Lower lobe of right lung (tissue), 2 donors: ENCODE results near the gene STXBP5L. TPM values are rescaled to one million over a fixed set of nuclear protein-coding genes. Genes with fewer than 3 reads are reported as not detected.

Source experiments
- ATAC-seq, 2 donors: fragments of 200-7000 bp; cut with Tn5 transposase; one replicate each; pipeline ENCODE4 v1.9.1; 2020 to 2022; ENCODE audit warnings: mild to moderate bottlenecking in 2 of 2, moderate library complexity in 2 of 2
- DNase-seq: peaks from one replicate; pipeline ENCODE4 v3.0.0-alpha.2; 2020
- H3K27ac ChIP-seq: fragments of 200-600 bp; one replicate; pipeline ENCODE4 v1.8.0; 2022
- H3K27me3 ChIP-seq: fragments of 200-600 bp; one replicate; pipeline ENCODE4 v1.8.0; 2022; ENCODE audit warnings: low read depth
- H3K36me3 ChIP-seq: fragments of 200-600 bp; one replicate; pipeline ENCODE4 v1.8.0; 2022; ENCODE audit warnings: mild to moderate bottlenecking
- H3K4me1 ChIP-seq: fragments of 200-600 bp; one replicate; pipeline ENCODE4 v1.8.0; 2022
- H3K4me3 ChIP-seq: fragments of 200-600 bp; one replicate; pipeline ENCODE4 v1.8.0; 2022; ENCODE audit warnings: mild to moderate bottlenecking
- H3K9me3 ChIP-seq: fragments of 200-600 bp; one replicate; pipeline ENCODE4 v1.8.0; 2022
- intact Hi-C: fragments of 100-400 bp; cut with DNase I; formaldehyde crosslinking; loops from one replicate; pipeline ENCODE4 v1.11.0; 2022
- total RNA-seq: library from RNA; stranded (reverse); fragmentation: NEBNext Ultra II Directional; extraction: Animal tissue kit (Norgen Biotek cat#: 25700); gene quantifications from one replicate; pipeline ENCODE4 v1.2.1, GENCODE V29; 2021
- TF ChIP-seq, protein P1 (sequence below): fragments of 200-600 bp; IDR thresholded peaks from one replicate; pipeline ENCODE4 v1.8.0; 2022; ENCODE audit warnings: antibody characterized with exemption, mild to moderate bottlenecking
- donor health status: DM: no; HTN: yes; CAD: no; lungs with severe emphysema.

The STXBP5L gene
- total RNA-seq, 1 donor from 2014 or later, result not detected

DNA sequence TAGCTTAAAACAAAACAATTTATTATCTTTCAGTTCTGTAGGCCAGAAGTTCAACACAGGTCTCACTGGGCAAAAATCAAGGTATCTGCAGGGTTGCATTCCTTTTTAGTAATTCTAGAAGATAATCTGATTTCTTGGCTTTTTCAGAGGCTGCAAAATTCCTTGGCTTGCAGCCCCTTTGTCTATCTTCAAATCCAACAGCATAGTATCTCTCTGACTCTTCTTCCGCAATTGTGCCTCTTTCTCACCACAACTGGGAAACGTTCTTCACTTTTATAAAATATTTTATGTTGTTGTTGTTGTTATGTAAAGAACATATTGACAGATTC lies 218.7 kb downstream of the STXBP5L start:
- H3K4me3 ChIP-seq, result no peak overlapping the region
- intact Hi-C loops, result no loop called here
- no peaks in the 10 kb centered on the region for H3K4me1 ChIP-seq
- H3K27ac ChIP-seq, result no peak overlapping the region
- TF ChIP-seq, protein P1, sequence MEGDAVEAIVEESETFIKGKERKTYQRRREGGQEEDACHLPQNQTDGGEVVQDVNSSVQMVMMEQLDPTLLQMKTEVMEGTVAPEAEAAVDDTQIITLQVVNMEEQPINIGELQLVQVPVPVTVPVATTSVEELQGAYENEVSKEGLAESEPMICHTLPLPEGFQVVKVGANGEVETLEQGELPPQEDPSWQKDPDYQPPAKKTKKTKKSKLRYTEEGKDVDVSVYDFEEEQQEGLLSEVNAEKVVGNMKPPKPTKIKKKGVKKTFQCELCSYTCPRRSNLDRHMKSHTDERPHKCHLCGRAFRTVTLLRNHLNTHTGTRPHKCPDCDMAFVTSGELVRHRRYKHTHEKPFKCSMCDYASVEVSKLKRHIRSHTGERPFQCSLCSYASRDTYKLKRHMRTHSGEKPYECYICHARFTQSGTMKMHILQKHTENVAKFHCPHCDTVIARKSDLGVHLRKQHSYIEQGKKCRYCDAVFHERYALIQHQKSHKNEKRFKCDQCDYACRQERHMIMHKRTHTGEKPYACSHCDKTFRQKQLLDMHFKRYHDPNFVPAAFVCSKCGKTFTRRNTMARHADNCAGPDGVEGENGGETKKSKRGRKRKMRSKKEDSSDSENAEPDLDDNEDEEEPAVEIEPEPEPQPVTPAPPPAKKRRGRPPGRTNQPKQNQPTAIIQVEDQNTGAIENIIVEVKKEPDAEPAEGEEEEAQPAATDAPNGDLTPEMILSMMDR, result no peak
- H3K9me3 ChIP-seq, result peaks cover under 1% of the 10 kb centered on the region
- ATAC-seq, result no peak
- H3K36me3 ChIP-seq, result no peaks in the 10 kb centered on the region
- DNase-seq, result no peak
- H3K27me3 ChIP-seq, result no peaks in the 10 kb centered on the region

DNA sequence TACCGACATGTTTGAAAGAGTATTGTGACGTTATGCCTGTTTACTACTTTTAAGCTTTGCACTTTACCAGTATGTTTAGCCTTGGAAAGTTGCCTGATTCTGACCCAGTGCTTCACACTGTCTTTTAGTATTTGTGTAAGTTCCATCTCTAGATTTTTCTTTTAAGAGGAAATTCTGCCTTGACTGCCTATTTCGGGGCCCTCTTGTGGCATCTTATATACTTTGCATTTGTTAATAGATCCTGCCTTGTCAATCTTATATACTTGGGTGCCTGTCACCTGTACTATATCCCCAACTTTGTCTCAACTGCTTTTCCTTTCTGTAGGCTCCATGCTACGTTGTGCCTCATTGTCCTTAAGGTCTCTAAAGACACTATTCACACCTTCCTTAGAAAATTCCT lies 244.6 kb downstream of the STXBP5L start:
- Histone ChIP-seq H3K27me3 (no peaks in the 10 kb centered on the region), H3K36me3 (no peaks in the 10 kb centered on the region), H3K9me3 (peaks cover 3% of the 10 kb centered on the region), H3K4me1 (no peaks in the 10 kb centered on the region), H3K4me3 (no peak overlapping the region), H3K27ac (no peak overlapping the region)
- intact Hi-C loops, result no loop called here
- DNase-seq (no peak), ATAC-seq (no peak)
- TF ChIP-seq, protein P1, result no peak

DNA sequence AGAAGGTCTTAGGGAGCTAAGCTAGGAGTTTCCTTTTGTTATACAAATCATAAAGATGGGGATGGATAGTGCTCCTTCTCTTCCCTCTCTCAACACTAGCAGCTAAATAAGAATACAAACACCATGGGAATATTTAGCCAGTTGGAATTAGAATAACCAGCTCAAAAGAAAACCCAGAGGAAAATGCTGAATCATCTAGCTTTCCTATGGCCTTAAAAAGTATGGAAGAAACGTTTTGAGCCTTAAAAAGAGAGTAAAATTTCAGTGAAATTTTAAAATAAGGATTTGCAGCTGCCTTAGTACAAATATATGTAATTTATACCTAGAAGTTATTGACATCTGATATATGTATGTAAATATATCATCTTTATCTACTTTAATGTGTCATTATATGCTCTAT lies 245.8 kb downstream of the STXBP5L start:
- intact Hi-C loops, result no loop called here
- H3K27ac ChIP-seq, result no peak overlapping the region
- H3K4me3 ChIP-seq, result no peak overlapping the region
- TF ChIP-seq, protein P1, result no peak
- ATAC-seq, result no peak
- no peak for DNase-seq
- no peaks in the 10 kb centered on the region for H3K36me3 ChIP-seq
- H3K9me3 ChIP-seq, result no peaks in the 10 kb centered on the region
- no peaks in the 10 kb centered on the region for H3K27me3 ChIP-seq
- H3K4me1 ChIP-seq, result no peaks in the 10 kb centered on the region

DNA sequence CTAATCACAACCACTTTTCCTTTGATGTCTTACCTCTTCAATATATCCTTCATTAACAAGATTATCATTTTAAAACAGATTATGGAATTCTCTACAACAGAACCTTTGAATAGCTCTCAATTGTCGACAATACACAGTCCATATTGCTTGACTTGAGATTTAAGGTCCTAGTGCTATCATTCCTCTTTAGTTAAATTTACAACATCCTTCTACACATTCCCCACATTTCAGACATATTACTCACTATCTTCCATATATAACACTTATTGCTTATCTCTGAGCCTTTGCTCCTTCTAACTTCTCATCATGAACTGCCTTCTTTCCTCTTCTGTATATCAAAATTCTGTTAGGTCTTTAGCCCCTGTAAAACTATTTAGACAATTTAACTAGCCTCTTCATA lies 247.0 kb downstream of the STXBP5L start:
- intact Hi-C loops, result no loop called here
- no peak for ATAC-seq
- TF ChIP-seq, protein P1, result no peak

DNA sequence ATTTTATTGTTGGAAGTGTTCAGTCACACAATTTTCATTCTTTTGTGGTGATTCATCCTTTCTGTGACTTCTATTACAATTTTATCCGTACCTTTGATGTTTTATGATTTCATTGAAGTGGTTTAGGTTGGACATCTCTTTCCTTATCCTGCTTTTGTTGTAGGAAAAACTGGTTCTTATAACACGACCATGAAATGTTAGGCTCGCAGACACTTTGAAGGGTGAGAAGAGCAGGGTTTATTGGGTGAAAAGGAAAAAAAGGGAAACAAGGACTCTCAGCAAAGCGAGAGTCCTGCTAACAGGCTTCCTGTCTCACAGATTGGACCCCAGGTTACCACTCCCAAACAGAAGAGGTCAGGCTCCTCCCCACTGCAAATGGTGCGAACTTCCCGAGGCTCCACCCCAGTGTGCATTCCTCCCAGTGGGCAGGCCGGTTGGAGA lies 257.4 kb downstream of the STXBP5L start:
- TF ChIP-seq, protein P1, result no peak
- intact Hi-C loops, result no loop called here
- Histone ChIP-seq H3K27me3 (no peaks in the 10 kb centered on the region), H3K4me1 (no peaks in the 10 kb centered on the region), H3K36me3 (no peaks in the 10 kb centered on the region), H3K4me3 (no peak overlapping the region), H3K27ac (no peak overlapping the region), H3K9me3 (no peaks in the 10 kb centered on the region)
- DNase-seq (no peak), ATAC-seq (no peak)

More for the DNA sequence above, 247.0 kb downstream of the STXBP5L start:
- Histone ChIP-seq H3K9me3 (no peaks in the 10 kb centered on the region), H3K27me3 (no peaks in the 10 kb centered on the region), H3K4me3 (no peak overlapping the region), H3K27ac (no peak overlapping the region), H3K4me1 (no peaks in the 10 kb centered on the region), H3K36me3 (no peaks in the 10 kb centered on the region)
- no peak for DNase-seq
